Retina (tissue), 1 donor: ENCODE data around the gene ACR.

ENCODE experiments used
- DNase-seq: peaks from one replicate; pipeline ENCODE4 v3.0.0-alpha.2; 2016

ACR gene

DNA sequence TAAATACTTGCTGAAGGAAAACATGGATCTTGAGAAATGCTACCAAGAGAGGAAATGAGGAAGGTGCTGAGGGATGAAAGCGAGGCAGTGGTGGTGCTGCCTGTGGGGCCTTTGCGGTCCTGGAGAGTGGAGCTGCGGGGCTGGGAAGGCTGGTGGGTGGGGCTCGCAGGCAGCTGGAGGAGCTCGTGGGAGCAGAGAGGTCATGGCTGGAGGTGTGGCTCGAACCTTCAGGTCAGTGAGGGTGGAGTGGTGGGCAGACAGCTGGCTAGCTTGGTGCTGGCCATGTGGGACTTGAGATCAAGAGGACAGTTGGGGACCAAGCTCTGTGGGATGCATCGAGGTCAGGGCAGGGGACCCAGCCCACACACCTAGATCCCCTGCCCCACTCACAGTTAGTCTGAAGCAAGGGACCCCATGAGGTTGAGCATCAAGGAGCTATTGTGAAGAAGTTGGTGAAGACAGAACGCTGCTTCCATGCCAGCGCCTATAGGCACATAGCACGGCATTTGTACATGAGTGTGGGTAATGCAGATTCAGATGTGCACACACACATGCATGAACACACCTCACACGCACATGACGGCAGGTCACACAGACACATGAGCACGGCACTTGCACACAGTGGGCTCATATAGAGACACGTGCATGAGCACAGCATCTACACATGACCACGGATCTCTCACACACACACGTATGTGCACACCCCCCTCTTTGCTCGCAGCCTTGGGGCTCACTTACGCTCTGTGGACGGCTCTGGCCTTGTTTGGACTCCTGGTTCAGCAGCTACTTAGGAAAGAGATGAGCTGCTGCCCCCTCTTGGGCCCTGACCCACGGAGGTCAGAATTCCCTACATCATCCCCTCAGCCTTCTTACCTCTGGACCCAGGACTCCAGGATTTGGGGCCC lies 34.9 kb upstream of the ACR start:
- no peak for DNase-seq

DNA sequence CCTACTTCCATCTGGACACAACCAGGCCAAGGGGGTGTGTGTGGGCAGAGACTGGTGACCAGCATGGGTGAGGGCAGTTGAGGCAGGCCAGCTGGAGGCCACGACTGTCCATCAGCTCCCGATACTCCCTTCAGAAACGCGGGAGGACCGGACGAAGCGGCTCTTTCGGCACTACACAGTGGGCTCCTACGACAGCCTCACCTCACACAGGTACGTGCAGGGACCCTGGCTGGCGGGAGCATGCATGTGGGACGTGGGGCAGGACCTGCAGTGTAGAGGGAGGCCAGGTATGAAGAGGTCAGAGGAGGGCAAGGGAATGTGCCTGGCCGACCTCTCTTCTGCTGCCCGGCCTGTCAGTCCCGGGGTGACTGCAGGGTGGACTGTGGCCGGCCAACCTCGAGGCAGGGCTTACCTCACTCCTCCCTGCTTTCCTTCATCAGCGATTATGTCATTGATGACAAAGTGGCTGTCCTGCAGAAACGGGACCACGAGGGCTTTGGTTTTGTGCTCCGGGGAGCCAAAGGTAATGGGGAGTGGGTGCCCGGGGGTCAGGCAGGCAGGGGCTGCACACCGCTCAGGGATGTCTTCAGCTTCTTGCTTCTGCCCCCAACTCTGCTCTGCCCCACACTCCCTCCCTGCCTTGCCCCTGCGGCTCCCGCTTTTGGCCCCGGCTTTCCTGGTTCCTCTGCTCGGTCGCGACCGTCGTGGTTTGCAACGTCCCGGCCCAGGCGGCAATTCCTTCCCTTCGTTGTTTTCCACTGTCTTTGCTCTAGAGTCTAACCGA lies 34.1 kb upstream of the ACR start:
- no peak for DNase-seq

DNA sequence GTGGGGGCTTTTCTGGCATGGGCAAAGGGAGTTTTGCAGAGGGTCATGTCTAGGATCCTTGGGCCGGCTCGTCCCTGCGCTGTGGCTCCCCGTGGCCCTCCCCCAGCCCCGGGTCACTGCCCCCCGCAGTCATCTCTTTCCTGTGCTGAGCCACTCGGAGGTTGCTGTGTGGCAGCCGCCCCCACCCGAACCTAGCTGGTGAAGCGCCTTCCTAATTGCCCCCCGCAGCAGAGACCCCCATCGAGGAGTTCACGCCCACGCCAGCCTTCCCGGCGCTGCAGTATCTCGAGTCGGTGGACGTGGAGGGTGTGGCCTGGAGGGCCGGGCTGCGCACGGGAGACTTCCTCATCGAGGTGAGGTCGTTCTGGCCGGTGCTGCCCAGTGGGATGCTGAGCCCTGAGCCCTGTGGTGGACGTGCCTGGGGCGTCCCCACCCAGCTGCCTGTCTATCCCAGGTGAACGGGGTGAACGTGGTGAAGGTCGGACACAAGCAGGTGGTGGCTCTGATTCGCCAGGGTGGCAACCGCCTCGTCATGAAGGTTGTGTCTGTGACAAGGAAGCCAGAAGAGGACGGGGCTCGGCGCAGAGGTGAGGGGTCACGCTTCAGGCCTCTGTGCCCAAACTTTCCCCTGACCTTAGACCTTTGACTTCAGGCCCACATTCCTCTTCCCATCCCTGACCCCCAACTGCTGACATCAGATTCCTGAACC lies 33.3 kb upstream of the ACR start:
- DNase-seq: no peak

DNA sequence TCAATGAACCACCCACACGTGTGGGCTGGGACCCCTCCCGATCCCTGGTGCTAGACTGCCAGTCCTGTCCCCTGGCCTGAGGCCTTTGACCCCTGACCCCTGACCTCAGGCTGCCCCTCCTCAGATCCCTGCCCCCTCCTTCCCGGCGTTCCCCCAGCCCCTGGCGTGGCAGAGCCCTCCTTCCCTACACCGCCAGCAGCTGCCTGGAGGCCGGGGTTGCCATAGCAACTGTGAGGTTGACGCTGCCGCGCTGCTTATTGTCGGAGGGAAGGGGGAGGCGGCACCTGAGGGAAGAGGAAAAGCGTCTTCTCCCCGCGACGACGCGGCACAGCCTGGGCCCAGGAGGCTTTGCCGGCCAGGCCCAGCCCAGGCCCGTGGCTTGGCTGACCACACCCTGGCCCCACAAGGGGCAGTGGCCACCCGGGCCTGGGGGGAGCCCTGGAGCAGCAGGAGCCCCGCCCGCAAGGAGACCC lies 32.7 kb upstream of the ACR start:
- DNase-seq: peak; percentile 87

DNA sequence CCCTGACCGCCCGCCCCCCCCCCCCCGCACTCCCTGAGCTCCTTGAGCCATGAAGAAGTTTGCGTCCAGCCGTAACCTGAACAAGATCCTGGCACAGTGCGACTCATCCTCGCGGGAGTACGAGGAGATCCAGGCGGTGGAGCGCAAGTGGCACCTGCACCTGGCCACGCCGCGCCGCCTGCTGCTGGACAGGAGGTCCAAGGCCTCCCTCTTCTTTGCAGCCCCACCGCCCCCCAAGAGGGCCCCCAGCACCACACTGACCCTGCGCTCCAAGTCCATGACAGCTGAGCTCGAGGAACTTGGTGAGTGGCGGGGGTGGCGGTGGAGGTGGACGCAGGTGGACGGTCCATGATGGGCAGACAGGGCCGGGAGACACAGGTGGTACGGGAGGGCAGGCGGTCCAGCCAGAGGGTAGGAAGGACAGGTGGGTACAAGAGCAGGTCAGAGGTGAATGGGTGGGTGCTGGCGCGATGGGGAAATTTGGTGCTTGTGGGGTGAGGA lies 32.1 kb upstream of the ACR start:
- no peak for DNase-seq

DNA sequence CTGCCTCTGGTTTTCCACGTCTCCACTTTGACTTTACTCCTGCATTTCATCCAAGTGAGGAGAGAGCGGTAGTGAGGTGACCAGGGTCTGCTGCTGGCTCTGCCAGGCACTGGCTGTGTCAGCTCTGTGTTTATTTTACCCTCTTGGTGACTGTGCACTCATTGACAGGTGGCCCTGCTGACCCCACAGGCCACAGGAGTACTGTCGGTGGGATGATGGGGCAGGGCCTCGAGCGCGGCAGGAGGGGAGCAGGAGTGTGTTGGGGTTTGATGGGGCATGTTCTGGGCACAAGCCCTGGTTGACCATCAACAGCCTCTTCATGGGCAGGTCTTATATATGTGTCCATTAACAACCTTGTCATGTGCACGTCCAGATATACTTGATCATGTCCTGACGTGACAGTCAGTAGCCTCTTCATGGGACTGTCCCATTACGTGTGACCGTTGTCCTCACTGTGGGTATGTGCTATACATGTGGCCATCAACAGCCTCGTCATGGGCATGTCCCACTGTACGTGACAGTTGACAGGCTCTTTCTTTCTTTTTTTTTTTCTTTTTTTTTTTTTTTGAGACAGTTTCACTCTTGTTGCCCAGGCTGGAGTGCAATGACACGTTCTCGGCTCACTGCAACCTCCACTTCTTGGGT lies 31.4 kb upstream of the ACR start:
- no peak for DNase-seq

DNA sequence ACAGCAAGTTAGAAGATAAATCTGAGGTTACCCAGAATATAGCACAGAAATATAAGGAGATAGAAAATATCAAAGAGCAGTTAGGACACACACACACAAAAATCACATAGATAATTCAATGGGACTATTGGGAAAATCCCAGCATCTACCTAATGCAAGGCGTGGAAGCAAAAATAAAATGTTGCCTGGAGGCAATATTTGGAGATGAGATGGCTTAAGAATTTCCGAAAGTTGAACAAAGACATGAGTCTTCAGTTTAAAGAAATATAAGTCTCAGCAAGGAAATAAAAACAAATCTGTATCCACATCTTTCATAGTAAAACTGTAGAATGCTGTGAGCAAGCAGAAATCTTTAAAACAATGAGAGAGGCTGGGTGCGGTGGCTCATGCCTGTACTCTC lies 29.5 kb upstream of the ACR start:
- DNase-seq: no peak

DNA sequence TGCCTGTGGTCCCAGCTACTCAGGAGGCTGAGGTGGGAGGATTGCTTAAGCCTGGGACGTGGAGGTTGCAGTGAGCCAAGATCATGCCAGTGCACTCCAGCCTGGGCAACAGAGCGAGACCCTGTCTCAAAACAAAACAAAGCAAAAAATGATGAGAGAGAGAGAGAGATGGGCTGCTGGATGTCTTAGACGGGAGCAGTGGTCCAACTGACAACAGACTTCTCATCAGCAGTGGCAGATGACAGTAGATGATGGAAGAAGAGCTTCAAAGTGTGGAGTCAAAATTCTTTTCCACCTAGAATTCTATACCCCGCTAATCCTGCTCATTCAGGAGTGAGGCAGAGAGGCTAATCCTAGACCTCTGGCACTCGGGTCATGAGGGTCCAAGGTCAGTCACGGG lies 29.0 kb upstream of the ACR start:
- DNase-seq: no peak

DNA sequence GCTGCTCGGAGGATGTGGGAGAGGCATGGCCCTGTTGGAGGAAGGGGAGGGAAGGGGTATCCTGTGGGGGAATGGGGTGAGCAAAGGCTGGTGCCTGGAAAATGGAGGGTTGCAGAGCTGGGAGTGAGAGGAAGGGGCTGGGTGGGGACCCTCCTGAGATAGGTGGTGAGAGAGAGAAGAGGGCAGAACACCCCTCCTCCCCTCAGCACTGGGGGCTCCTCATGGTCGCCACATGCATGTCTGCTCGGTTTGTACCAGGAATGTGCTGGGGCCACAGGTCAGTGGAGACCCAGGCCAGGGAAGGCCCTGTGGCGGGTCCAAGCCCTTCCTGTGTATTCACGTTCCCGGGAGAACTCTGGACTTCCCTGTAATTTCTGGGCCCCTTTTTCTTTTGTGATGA lies 27.8 kb upstream of the ACR start:
- DNase-seq: no peak

DNA sequence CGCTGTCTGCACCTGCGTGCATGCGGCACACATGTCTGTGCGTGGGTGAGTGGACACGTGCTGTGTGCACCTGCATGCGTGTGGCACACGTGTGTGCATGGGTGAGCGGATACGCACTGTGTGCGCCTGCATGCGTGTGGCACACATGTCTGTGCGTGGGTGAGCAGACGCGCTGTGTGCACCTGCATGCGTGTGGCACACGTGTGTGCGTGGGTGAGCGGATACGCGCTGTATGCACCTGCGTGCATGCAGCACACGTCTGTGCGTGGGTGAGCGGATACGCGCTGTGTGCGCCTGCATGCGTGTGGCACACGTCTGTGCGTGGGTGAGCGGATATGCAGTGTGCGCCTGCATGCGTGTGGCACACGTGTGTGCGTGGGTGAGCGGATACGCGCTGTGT lies 27.1 kb upstream of the ACR start:
- no peak for DNase-seq

DNA sequence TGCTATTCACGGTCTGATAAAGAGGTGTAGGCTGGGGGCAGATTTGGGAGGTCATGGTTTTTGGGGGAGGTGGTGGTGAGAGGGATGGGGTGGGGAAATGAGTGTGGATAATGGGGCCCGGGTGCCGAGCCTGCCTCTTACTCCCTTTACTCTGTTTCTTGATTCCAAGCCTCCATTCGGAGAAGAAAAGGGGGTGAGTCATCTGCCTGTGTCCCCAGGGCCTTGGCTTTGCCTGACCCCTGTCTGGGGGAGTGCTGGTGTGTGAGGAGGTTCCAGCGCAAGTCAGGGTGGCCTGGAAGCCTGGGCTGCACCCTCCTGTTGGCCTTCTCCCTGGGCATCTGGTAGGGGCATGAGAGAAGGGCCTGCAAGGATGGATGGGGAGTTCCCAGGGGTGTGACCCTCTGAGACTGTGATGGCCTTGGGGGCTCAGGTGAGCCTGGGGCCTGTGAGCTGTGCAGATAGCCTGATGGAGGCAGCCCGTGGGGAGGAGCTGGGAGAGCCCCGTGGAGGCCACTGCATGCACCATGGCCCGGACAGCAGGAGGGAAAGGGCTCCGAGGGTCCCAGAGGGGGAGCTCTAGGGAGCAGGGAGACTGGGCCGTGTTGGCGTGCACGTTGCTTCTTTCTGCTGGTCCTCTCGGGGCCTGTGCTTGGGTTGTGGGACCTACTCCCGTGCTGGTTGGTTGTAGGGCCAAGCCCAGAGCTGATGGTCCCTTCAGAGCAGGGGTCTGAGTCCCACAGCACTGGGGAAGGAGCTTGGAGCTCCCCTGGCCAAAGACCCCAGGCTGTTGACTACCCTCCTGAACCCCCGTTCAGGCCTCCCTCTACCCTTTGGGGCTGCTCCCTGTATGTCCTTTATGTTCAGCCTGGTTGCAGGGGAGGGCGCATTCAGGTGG lies 26.3 kb upstream of the ACR start:
- DNase-seq: no peak

DNA sequence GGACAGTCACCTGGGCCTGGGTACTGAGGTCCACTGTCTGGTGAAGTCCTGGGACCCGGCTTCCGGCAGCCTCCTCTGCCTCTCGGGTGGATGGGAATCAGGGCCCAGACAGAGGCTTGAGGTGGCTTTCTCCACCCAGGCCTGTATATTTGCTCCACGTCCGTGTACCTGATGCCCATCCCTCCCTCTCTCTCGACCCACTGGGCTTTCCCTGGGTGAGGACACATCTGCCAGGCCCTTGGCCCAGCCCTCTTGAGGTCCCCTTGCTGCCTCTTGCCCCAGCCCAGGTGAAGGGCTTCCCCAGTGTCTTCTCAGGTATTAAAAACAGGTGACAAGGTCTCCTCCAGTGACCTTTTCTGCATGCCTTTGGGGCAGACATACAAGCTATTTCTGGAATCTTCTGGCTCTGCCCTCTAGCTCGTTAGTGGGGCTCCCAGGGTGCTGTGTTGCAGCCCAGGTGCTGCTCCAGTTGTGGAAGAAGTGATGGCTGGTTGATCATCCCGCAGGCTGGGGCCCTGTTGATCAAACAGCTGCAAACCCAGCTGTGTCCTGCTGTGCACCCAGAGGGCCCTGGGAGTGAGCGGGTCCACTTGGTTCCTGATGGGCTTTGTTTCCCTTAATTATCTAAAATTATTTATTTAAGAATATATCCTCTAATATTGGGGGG lies 25.5 kb upstream of the ACR start:
- no peak for DNase-seq

DNA sequence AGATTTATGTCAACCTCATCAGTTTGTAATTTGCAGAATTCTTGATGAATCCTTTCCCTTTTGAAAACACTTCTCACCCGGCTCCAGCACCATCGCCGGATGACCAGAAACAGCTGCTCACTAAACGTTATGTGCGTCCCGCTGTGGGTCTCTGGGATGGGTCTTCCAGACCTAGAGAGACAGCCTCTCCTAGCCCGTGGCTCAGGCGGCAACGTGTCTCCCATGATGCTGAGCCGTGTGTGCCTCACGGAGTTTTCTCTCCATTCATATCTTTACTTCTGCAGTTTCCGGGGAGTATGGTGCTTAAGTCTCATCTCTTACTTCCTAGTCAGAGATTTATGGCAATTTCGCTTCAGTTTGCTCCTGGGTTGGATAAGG lies 25.0 kb upstream of the ACR start:
- DNase-seq: no peak

DNA sequence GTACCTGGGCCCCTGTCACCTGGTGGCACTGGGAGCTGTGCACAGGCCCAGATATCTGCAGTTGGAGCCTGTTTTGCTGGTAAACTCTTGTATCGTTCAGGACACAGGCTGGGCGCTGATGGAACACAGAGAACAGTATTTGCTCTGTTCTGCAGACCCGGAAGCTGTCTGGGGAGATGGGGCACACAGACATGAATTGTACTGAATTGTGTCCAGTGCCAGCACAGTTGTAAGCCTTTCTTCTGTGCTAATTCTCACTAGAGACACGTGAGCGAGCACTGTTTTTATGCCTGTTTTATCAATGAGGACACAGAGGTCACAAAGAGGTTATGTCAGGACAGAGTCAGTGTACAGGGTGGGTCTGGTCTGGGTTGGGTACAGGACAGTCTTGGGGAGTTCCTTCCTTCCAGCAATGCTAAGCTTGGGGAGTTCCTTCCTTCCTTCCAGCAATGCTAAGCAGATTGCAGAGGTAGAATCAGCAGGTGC lies 24.4 kb upstream of the ACR start:
- no peak for DNase-seq

DNA sequence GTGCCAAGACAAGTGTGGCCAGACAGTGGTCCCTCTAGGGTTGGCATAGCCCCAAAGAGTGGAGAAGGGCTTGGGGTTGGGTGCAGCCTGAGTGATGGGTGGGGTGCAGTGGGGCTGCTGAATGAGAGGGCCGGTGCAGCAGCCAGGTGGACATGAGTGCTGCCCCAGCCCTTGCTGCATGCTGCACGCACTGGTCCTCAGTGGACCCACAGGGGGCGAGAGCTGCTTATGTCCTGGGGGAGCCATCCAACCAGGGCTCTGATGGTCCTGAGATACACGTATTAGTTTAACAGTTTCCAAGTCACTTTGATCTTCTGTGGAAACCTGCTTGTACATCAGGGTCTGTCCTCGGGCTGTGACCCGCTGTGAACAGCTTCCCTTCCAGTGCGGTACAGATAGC lies 23.9 kb upstream of the ACR start:
- DNase-seq: no peak

DNA sequence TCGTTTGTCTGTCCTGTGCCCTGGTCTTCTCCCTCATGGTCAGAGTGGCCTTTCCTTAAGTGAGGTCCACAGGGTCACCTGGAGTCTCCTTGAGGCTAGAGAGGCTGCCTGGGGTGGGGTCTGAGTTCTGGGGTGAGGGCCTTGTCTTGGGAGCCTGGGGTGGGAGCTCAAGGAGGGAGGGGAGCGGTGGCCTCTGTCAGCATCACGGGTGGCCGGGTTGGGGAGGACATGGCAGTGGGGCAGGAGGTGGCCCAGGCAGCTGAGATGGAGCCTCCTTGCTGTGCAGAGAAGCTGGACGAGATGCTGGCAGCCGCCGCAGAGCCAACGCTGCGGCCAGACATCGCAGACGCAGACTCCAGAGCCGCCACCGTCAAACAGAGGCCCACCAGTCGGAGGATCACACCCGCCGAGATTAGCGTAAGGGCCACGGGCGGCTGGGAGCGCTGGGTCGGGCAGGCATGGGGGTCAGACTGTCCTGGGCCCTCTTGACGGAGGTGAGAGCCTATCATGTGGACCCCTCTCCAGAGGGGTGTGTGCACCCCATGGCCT lies 23.3 kb upstream of the ACR start:
- DNase-seq: no peak

DNA sequence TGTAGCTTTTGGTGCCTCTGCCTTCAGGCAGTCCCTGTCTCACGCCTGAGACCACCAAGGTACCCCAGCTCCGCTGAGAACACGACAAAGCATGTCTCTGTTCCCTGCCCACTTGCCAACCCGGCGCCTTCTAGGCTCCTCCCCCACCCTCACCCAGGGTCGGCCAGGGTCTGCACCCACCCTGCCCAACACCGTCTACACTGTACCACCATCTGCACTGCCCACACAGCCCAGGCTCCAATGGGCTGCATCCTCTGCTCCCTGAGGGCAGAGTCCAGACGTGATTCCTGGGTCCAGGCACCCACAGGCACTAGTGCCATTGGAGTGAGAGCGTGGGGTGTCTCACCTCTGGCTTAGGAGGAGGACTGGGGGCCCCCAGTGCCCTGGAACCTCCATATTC lies 22.8 kb upstream of the ACR start:
- DNase-seq: no peak

DNA sequence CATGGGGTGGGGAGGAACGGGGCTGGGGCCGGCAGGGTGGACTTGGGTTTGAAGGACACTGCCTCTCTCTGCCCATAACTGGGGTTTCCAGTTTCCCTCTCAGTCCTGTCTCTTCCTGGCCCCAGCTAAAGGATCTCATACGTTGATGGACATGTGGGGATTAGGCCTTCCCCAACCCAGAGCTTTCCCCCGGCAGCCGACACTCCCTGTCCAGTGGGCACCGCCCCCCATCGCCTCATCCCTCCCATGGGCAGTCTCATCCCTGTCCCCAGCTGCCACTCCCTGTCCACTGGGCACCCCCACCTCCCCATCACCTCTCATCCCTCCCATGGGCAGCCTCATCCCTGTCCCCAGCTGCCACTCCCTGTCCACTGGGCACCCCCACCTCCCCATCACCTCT lies 22.2 kb upstream of the ACR start:
- DNase-seq: no peak

DNA sequence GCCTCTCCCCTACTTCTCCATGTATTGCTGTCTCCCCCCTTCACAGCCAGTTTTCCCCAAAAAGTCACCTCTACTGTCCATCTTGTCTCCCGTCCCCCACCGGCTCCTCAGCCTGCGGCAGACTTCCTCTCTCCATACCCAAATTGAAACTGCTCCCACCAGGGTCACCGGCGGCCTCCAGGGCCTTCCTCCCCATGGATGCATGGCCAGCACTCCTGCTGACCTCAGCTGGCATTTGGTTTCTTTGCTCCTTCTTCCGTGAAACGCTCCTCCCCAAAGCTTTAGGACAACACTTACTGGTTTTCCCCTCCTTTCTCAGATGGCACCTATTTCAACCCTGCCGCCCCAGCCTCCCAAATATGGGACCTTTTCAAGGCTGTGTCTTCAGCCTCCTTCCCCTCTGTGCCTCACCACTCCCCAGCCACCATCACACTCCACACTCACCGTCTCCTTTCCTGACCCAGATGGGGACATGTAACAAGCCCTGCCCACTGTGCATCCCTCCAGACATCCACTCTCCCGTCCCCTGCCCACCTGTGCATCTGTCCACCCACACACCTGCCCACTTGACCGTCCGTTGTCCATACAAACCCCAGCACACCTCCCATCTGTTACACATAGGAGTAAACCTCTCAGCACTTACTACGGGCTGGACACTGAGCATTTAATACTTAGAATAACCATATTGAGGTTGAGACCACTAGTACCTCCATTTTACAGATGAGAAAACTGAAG lies 21.5 kb upstream of the ACR start:
- no peak for DNase-seq
